Smooth muscle cell (in vitro differentiated cells): ENCODE data around the gene LMF2. TPM values are rescaled to one million over a fixed set of nuclear protein-coding genes. Genes with fewer than 3 reads are reported as not detected.

Source experiments
- DNase-seq: peaks from one replicate; lab custom pipeline; 2025; ENCODE audit not compliant: unreplicated experiment; lab: John Stamatoyannopoulos, UW
- H2AFZ ChIP-seq: fragments of 200-600 bp; sonication (generic); 2 replicates; pipeline ENCODE4 v1.6.0; 2016; ENCODE audit warnings: antibody characterized with exemption, low read depth, mild to moderate bottlenecking
- H3F3A ChIP-seq: fragments of 200-600 bp; sonication (generic); 2 replicates; pipeline ENCODE4 v1.6.0; 2017; ENCODE audit warnings: antibody characterized with exemption, low read depth
- H3K27ac ChIP-seq: fragments of 200-600 bp; sonication (generic); 2 replicates; pipeline ENCODE4 v1.5.1; 2016; ENCODE audit warnings: low read depth, mild to moderate bottlenecking
- H3K27me3 ChIP-seq: fragments of 200-600 bp; sonication (generic); 2 replicates; pipeline ENCODE4 v1.6.1; 2016; ENCODE audit warnings: low read depth, mild to moderate bottlenecking
- H3K36me3 ChIP-seq: fragments of 200-600 bp; sonication (generic); 2 replicates; pipeline ENCODE4 v1.5.1; 2016; ENCODE audit warnings: low read depth
- H3K4me1 ChIP-seq: fragments of 200-600 bp; sonication (generic); 2 replicates; pipeline ENCODE4 v1.5.1; 2016; ENCODE audit warnings: low read depth
- H3K4me2 ChIP-seq: fragments of 200-600 bp; sonication (generic); 2 replicates; pipeline ENCODE4 v1.6.0; 2016; ENCODE audit warnings: mild to moderate bottlenecking
- H3K4me3 ChIP-seq: fragments of 200-600 bp; sonication (generic); 2 replicates; pipeline ENCODE4 v1.5.1; 2016; ENCODE audit warnings: mild to moderate bottlenecking
- H3K79me2 ChIP-seq: fragments of 200-600 bp; sonication (generic); 2 replicates; pipeline ENCODE4 v1.6.0; 2016; ENCODE audit warnings: low read depth, mild to moderate bottlenecking
- H3K9ac ChIP-seq: fragments of 200-600 bp; sonication (generic); 2 replicates; pipeline ENCODE4 v1.6.0; 2016; ENCODE audit warnings: low read depth
- H3K9me3 ChIP-seq: fragments of 200-600 bp; sonication (generic); replicated peaks from 2 replicates; pipeline ENCODE4 v1.5.1; 2016; ENCODE audit warnings: low read depth
- H4K20me1 ChIP-seq: fragments of 200-600 bp; sonication (generic); 2 replicates; pipeline ENCODE4 v1.6.0; 2016; ENCODE audit warnings: low read depth
- WGBS: methylation state at CpG from one replicate; pipeline ENCODE4 v1.1.7; 2016; ENCODE audit warnings: low lambda C conversion rate; 5-methylcytosine and 5-hydroxymethylcytosine counted together
- polyA plus RNA-seq: library from polyadenylated mRNA; unstranded; fragments of >200 nt; fragmentation: Nextera tagmentation; extraction: Ambion mirVana; gene quantifications from 2 replicates; pipeline ENCODE4 v1.2.1, GENCODE V29; 2016
- total RNA-seq: library from RNA; depleted of rRNA; stranded (reverse); fragments of >200 nt; gene quantifications from 2 replicates; pipeline ENCODE4 v1.2.3, GENCODE V29; 2014
- TF ChIP-seq, protein P1 (sequence below): fragments of 200-600 bp; sonication (generic); IDR thresholded peaks from 2 replicates; pipeline ENCODE4 v1.5.1; 2017; ENCODE audit warnings: borderline replicate concordance, mild to moderate bottlenecking, antibody characterized with exemption; ENCODE audit not compliant: insufficient read depth, poor library complexity, severe bottlenecking

LMF2 gene
- total and polyA plus RNA-seq, 2 experiments from 2014 or later, result 53.5 to 130 TPM

DNA sequence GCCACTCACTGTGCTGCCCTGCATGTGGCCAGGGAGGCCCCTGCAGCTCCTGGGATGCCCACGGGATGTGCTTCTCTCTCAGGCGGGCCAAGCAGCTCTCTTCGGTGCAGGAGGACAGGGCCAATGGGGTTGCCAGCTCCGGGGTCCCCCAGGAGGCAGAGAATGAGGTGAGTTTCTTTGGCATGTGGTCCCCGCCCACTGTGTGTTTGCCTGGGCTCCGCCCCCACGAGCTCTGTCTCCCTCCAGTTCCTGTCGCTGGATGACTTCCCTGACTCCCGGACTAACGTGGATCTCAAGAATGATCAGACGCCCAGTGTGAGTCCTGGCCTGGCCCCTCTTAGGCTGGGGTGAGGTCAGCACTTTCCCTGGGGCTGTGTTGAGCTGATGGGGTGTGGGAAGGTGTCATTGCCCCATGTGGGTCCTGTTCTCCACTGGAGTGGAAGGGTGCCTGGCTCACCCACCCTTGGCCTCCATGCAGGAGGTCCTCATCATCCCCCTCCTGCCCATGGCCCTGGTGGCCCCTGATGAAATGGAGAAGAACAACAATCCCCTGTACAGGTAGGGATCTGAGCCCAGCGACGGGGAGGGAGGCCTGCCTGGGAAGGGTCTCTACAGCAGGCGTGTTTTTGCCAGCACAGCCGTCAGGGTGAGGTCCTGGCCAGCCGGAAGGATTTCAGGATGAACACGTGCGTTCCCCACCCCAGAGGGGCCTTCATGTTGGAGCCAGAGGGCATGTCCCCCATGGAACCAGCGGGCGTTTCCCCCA, 10.2 kb upstream of the LMF2 start:
- H3K4me2 ChIP-seq, result no peak overlapping the region
- H4K20me1 ChIP-seq, result peaks cover 21% of the 10 kb centered on the region
- no peaks in the 10 kb centered on the region for H3K4me1 ChIP-seq
- H3K9ac ChIP-seq, result no peak overlapping the region
- no peak overlapping the region for H2AFZ ChIP-seq
- H3K79me2 ChIP-seq, result peaks cover 17% of the 10 kb centered on the region
- TF ChIP-seq, protein P1, sequence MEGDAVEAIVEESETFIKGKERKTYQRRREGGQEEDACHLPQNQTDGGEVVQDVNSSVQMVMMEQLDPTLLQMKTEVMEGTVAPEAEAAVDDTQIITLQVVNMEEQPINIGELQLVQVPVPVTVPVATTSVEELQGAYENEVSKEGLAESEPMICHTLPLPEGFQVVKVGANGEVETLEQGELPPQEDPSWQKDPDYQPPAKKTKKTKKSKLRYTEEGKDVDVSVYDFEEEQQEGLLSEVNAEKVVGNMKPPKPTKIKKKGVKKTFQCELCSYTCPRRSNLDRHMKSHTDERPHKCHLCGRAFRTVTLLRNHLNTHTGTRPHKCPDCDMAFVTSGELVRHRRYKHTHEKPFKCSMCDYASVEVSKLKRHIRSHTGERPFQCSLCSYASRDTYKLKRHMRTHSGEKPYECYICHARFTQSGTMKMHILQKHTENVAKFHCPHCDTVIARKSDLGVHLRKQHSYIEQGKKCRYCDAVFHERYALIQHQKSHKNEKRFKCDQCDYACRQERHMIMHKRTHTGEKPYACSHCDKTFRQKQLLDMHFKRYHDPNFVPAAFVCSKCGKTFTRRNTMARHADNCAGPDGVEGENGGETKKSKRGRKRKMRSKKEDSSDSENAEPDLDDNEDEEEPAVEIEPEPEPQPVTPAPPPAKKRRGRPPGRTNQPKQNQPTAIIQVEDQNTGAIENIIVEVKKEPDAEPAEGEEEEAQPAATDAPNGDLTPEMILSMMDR, result no peak
- WGBS, result 94% methylated on average over 20 of the region's 20 CpGs
- no peak overlapping the region for H3K4me3 ChIP-seq
- no peaks in the 10 kb centered on the region for H3K27me3 ChIP-seq
- H3K36me3 ChIP-seq, result no peaks in the 10 kb centered on the region
- H3F3A ChIP-seq, result no peaks in the 10 kb centered on the region
- H3K27ac ChIP-seq, result no peak overlapping the region
- H3K9me3 ChIP-seq, result no peaks in the 10 kb centered on the region
- no peak for DNase-seq

DNA sequence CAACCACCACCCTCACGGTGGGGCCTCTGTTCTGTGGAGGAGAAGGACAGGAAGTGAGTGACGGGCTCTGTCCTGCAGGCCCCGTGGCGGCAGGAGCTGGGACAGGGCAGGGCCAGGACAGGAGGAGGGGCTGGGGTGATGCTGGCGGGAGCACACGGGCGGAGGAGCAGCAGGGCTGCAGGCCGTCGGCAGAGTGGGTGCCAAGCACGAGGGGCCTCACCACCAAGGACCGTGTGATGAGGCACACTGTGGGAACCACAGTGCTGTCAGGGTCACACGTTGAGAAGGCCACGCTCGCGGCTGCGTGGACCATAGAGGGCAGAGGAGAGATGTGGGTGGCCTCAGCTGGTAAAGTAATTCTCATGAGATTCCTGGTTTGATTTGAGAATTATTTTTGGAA, 9.4 kb upstream of the LMF2 start:
- TF ChIP-seq, protein P1, result no peak
- no peak for DNase-seq
- no peak overlapping the region for H2AFZ ChIP-seq
- no peaks in the 10 kb centered on the region for H3K4me1 ChIP-seq
- H3K9ac ChIP-seq, result no peak overlapping the region
- H3K27me3 ChIP-seq, result no peaks in the 10 kb centered on the region
- H4K20me1 ChIP-seq, result peaks cover 25% of the 10 kb centered on the region
- H3K79me2 ChIP-seq, result peaks cover 24% of the 10 kb centered on the region
- no peak overlapping the region for H3K4me3 ChIP-seq
- no peaks in the 10 kb centered on the region for H3K9me3 ChIP-seq
- no peak overlapping the region for H3K4me2 ChIP-seq
- no peaks in the 10 kb centered on the region for H3F3A ChIP-seq
- WGBS, result 98% methylated on average over 16 of the region's 16 CpGs
- no peaks in the 10 kb centered on the region for H3K36me3 ChIP-seq
- H3K27ac ChIP-seq, result no peak overlapping the region

DNA sequence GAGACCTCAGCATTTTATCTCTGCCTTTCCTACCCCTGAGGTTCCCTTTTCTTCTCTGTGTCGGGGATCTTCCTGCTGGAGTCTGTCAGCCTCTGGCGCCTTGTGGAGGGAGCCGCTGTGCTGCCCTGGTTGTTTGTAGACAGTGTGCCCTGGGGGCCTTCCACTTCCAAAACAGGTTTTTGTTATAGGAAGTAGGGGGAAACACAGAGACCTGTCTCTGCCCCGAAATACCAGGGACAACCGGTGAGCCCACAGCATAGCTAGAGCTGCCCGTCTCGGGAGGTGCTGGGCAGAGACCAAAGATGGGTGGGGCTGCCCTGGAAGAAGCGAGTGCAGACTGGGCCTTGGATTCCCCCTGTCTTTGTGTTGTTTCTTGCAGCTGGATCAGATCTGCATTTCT, 8.6 kb upstream of the LMF2 start:
- Histone ChIP-seq H3K27me3 (no peaks in the 10 kb centered on the region), H3K27ac (no peak overlapping the region), H3K79me2 (peaks cover 32% of the 10 kb centered on the region), H3K4me3 (no peak overlapping the region), H3K9me3 (no peaks in the 10 kb centered on the region), H3F3A (no peaks in the 10 kb centered on the region), H4K20me1 (peaks cover 25% of the 10 kb centered on the region), H3K9ac (no peak overlapping the region), H3K4me2 (no peak overlapping the region), H3K4me1 (no peaks in the 10 kb centered on the region), H3K36me3 (no peaks in the 10 kb centered on the region), H2AFZ (no peak overlapping the region)
- TF ChIP-seq, protein P1, result no peak
- 91% methylated on average over 8 of the region's 8 CpGs for WGBS
- no peak for DNase-seq

DNA sequence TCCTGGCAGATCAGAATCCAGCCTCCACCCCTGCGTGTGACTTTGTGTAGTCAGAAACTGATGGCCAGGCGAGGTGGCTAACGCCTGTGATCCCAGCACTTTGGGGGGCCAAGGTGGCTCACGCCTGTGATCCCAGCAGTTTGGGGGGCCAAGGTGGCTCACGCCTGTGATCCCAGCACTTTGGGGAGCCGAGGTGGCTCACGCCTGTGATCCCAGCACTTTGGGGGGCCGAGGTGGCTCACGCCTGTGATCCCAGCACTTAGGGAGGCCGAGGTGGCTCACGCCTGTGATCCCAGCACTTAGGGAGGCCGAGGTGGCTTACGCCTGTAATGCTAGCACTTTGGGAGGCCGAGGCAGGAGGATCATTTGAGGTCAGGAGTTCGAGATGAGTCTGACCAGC, 5.7 kb upstream of the LMF2 start:
- TF ChIP-seq, protein P1, result no peak
- Histone ChIP-seq H3F3A (peaks cover 6% of the 10 kb centered on the region), H3K4me1 (peaks cover 5% of the 10 kb centered on the region), H4K20me1 (peaks cover 31% of the 10 kb centered on the region), H3K27ac (no peak overlapping the region), H3K4me3 (no peak overlapping the region), H3K4me2 (no peak overlapping the region), H3K27me3 (no peaks in the 10 kb centered on the region), H3K36me3 (no peaks in the 10 kb centered on the region), H3K9me3 (no peaks in the 10 kb centered on the region), H3K9ac (no peak overlapping the region), H2AFZ (no peak overlapping the region), H3K79me2 (peaks cover 59% of the 10 kb centered on the region)
- no peak for DNase-seq
- 97% methylated on average over 15 of the region's 15 CpGs for WGBS
